ENCODE data around the gene PDS5A. TPM values are rescaled to one million over a fixed set of nuclear protein-coding genes. Genes with fewer than 3 reads are reported as not detected.

The PDS5A gene
- total and polyA plus RNA-seq, 9 of the 15 experiments (the other 6 are each of a cell fraction or from before 2014, with no cell fraction given) = 16.4 to 85.4 (median 70.0) TPM

GRCh38 chr4:39913471-39913870 lies 64.2 kb downstream of the PDS5A start:
- in situ Hi-C loops (cut with MboI) = no loop called here
- no peak for ATAC-seq

More at GRCh38 chr4:39913471-39913870, 64.2 kb downstream of the PDS5A start:
- Histone ChIP-seq H3K4me2 (ENCODE audit: insufficient read depth, low read length) (no peak overlapping the region), H3K27me3 (ENCODE audit: control insufficient read depth in 2 of 2, insufficient read depth in 2 of 2, low read length in 2 of 2) (no peaks in the 10 kb centered on the region), H3K27ac (ENCODE audit: extremely low read depth, low read depth, low read length) (no peak overlapping the region), H3K4me3 (no peak overlapping the region), H4K20me1 (replicated peaks; ENCODE audit: control insufficient read depth, insufficient read depth, low read length) (no peaks in the 10 kb centered on the region), H3K9me1 (ENCODE audit: control insufficient read depth, insufficient read depth, low read length) (no peaks in the 10 kb centered on the region), H3K9me3 (replicated peaks; ENCODE audit: control insufficient read depth, insufficient read depth, low read depth, low read length) (no peaks in the 10 kb centered on the region), H3K36me3 (ENCODE audit: control insufficient read depth, insufficient read depth, low read length) (peaks cover 80% of the 10 kb centered on the region), H2AFZ (ENCODE audit: low read depth, low read length) (no peak overlapping the region), H3K9ac (ENCODE audit: insufficient read depth in 1 of 2, low read depth in 2 of 2, low read length in 2 of 2) (no peak overlapping the region), H3K4me1 (replicated peaks in 1 of 2; ENCODE audit: control insufficient read depth in 2 of 2, insufficient read depth in 2 of 2, low read length in 2 of 2) (no peaks in the 10 kb centered on the region), H3K79me2 (ENCODE audit: control insufficient read depth, insufficient read depth, low read length) (no peaks in the 10 kb centered on the region)
- DNase-seq (ENCODE audit: extremely low read depth in 1 of 4, low spot score in 3 of 4) (no peak), FAIRE-seq (no peak)
- intact Hi-C loops (cut with micrococcal nuclease) = no loop called here
- TF ChIP-seq CBX5 (IDR thresholded peaks at IDR 0.05; ENCODE audit: borderline replicate concordance, low read depth) (no peak), CBX8 (IDR thresholded peaks at IDR 0.05; ENCODE audit: borderline replicate concordance, extremely low read depth, low read depth, low read length, poor library complexity, severe bottlenecking) (no peak), FOXA1 (IDR thresholded peaks at IDR 0.05; ENCODE audit: borderline replicate concordance) (no peak), CC2D1A (IDR thresholded peaks at IDR 0.05) (no peak), SP1 (CRISPR knock-in tag; IDR thresholded peaks at IDR 0.05) (no peak), NFXL1 (CRISPR knock-in tag; IDR thresholded peaks at IDR 0.05) (no peak), CBX3 (IDR thresholded peaks at IDR 0.05; ENCODE audit: borderline replicate concordance in 1 of 2, low read length in 2 of 2) (no peak), MAFF (IDR thresholded peaks at IDR 0.05; ENCODE audit: low read length) (no peak), RAD51 (IDR thresholded peaks at IDR 0.05; ENCODE audit: borderline replicate concordance, low read depth) (no peak), CCNT2 (IDR thresholded peaks at IDR 0.05; ENCODE audit: borderline replicate concordance, extremely low read depth, insufficient read length, low read depth, low read length) (no peak), ZNF830 (CRISPR knock-in tag; IDR thresholded peaks at IDR 0.05) (no peak), ZC3H4 (CRISPR knock-in tag; IDR thresholded peaks at IDR 0.05; ENCODE audit: borderline replicate concordance) (no peak), ZBTB43 (CRISPR knock-in tag; IDR thresholded peaks at IDR 0.05) (no peak), CEBPB (tag; IDR thresholded peaks at IDR 0.05) (no peak), ATF7 (IDR thresholded peaks at IDR 0.05) (no peak), BMI1 (IDR thresholded peaks at IDR 0.05; ENCODE audit: low read length) (no peak), ZNF217 (CRISPR knock-in tag; IDR thresholded peaks at IDR 0.05) (no peak)
- WGBS (ENCODE audit: insufficient coverage, low coverage, missing lambda C conversion rate) = 92% methylated on average over 4 of the region's 4 CpGs
- ChIA-PET POLR2A (interaction anchor here (0.6 kb wide), 1 partner anchor 11 kb away, joined by 3 read pairs; no protein-coding TSS in a partner anchor), CTCF (ENCODE audit: low intra/inter-chr PET ratio) (no interaction called here)
- BruUV-seq (replicated peaks) = no TSS peak

All from K562 (cell line).